Measurements from ENCODE around the gene CD44. TPM values are rescaled to one million over a fixed set of nuclear protein-coding genes. Genes with fewer than 3 reads are reported as not detected.

The CD44 gene
- polyA plus RNA-seq, 1 of the 3 experiments (the other 2 are of a cell fraction) = 457 TPM

GRCh38 chr11:35112846-35113105 is 26.2 kb upstream of the CD44 start:
- Histone ChIP-seq H3K4me3 (ENCODE audit: low read depth in 2 of 2, low read length in 1 of 2) (no peak overlapping the region), H3K4me2 (no peak overlapping the region), H3K27me3 (ENCODE audit: insufficient read depth) (no peaks in the 10 kb centered on the region), H3K9ac (no peak overlapping the region), H3K27ac (ENCODE audit: low read depth in 2 of 2, low read length in 1 of 2) (no peak overlapping the region), H4K20me1 (ENCODE audit: insufficient read depth) (no peaks in the 10 kb centered on the region), H3K9me3 (no peaks in the 10 kb centered on the region), H3K79me2 (ENCODE audit: insufficient read depth) (no peaks in the 10 kb centered on the region), H3K9me2 (no peaks in the 10 kb centered on the region), H2AFZ (ENCODE audit: low read depth) (no peak overlapping the region), H3K36me3 (replicated peaks in 1 of 2; ENCODE audit: control insufficient read depth in 1 of 2, insufficient read depth in 2 of 2, low read length in 1 of 2) (no peaks in the 10 kb centered on the region), H3F3A (replicated peaks; ENCODE audit: insufficient read depth) (peaks cover 6% of the 10 kb centered on the region), H3K4me1 (ENCODE audit: control insufficient read depth in 1 of 2, insufficient read depth in 2 of 2, low read depth in 1 of 2, low read length in 1 of 2) (peaks cover 4 to 19% of the 10 kb centered on the region in 2 experiments; a peak in 3 of 4 replicates)
- 100% methylated on average over 1 of the region's 1 CpG for WGBS (ENCODE audit: low lambda C conversion rate)
- no peak for TF ChIP-seq JUND (IDR thresholded peaks at IDR 0.05)
- TF ChIP-seq RFX5 (IDR thresholded peaks at IDR 0.05; ENCODE audit: low read length) = no peak
- no peak for TF ChIP-seq TEAD4 (IDR thresholded peaks at IDR 0.05; ENCODE audit: borderline replicate concordance, insufficient read depth)
- TF ChIP-seq, protein P1, sequence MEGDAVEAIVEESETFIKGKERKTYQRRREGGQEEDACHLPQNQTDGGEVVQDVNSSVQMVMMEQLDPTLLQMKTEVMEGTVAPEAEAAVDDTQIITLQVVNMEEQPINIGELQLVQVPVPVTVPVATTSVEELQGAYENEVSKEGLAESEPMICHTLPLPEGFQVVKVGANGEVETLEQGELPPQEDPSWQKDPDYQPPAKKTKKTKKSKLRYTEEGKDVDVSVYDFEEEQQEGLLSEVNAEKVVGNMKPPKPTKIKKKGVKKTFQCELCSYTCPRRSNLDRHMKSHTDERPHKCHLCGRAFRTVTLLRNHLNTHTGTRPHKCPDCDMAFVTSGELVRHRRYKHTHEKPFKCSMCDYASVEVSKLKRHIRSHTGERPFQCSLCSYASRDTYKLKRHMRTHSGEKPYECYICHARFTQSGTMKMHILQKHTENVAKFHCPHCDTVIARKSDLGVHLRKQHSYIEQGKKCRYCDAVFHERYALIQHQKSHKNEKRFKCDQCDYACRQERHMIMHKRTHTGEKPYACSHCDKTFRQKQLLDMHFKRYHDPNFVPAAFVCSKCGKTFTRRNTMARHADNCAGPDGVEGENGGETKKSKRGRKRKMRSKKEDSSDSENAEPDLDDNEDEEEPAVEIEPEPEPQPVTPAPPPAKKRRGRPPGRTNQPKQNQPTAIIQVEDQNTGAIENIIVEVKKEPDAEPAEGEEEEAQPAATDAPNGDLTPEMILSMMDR (IDR thresholded peaks at IDR 0.05) = no peak
- TF ChIP-seq NRF1 (IDR thresholded peaks at IDR 0.05; ENCODE audit: low read depth, low read length) = no peak
- no peak for TF ChIP-seq TCF12 (IDR thresholded peaks at IDR 0.05)
- POLR2A ChIA-PET = no interaction called here
- CTCF ChIA-PET = no interaction called here
- DNase-seq = no peak

DNA sequence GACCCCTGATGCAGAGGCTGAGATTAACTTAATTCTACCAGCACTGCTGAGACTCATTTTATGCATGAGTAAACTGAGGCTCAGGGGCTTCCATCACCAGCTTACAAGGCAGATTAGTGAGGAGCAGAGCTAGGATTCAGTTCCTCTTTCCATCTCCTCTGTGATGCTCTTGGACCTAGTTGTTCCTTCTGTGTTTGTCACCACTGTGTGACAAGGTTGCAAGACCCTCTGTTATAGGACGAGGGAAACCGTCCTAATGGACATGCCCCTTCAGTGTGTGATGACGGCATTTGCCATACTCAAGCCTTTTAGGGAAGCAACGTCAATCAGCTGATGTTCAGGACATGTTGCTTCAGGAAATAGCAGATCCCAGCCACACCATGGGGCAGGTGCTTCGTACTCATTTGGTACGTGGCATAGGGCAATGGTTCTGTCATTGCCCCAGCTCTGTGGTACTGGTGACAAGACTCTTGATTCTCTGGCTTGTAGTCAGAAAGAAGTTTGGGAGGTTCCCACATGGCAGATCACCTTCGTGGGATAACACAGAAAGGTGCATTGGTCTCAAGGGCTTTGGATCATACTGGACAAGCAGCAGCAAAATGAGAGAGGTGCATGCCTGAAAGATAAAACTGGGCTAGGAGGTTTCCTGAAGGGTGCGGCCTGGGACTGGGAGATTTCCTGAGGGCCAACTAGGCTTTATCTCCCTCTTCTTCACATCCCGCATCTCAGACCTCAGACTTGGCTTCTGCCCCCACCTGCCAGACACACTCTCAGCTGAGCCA is 23.9 kb upstream of the CD44 start:
- Histone ChIP-seq H3K9me2 (no peaks in the 10 kb centered on the region), H3K4me1 (ENCODE audit: control insufficient read depth in 1 of 2, insufficient read depth in 2 of 2, low read depth in 1 of 2, low read length in 1 of 2) (peaks cover 4 to 19% of the 10 kb centered on the region in 2 experiments; a peak in 3 of 4 replicates), H3K4me3 (ENCODE audit: low read depth in 2 of 2, low read length in 1 of 2) (no peak overlapping the region), H3K9me3 (no peaks in the 10 kb centered on the region), H3K36me3 (replicated peaks in 1 of 2; ENCODE audit: control insufficient read depth in 1 of 2, insufficient read depth in 2 of 2, low read length in 1 of 2) (no peaks in the 10 kb centered on the region), H3F3A (replicated peaks; ENCODE audit: insufficient read depth) (peaks cover 6% of the 10 kb centered on the region), H3K27ac (ENCODE audit: low read depth in 2 of 2, low read length in 1 of 2) (no peak overlapping the region), H4K20me1 (ENCODE audit: insufficient read depth) (no peaks in the 10 kb centered on the region), H3K79me2 (ENCODE audit: insufficient read depth) (no peaks in the 10 kb centered on the region), H3K4me2 (no peak overlapping the region), H3K27me3 (ENCODE audit: insufficient read depth) (no peaks in the 10 kb centered on the region; the same call in 1 of the 2 replicates), H2AFZ (ENCODE audit: low read depth) (no peak overlapping the region), H3K9ac (no peak overlapping the region)
- ChIA-PET CTCF (no interaction called here), POLR2A (no interaction called here)
- TF ChIP-seq TCF12 (IDR thresholded peaks at IDR 0.05) (no peak), RCOR1 (IDR thresholded peaks at IDR 0.05; ENCODE audit: low read length) (no peak), NFIC (IDR thresholded peaks at IDR 0.05; ENCODE audit: borderline replicate concordance) (no peak), RAD21 (IDR thresholded peaks at IDR 0.05; ENCODE audit: low read length) (no peak)
- no peak for DNase-seq
- WGBS (ENCODE audit: low lambda C conversion rate) = 90% methylated on average over 7 of the region's 9 CpGs

DNA sequence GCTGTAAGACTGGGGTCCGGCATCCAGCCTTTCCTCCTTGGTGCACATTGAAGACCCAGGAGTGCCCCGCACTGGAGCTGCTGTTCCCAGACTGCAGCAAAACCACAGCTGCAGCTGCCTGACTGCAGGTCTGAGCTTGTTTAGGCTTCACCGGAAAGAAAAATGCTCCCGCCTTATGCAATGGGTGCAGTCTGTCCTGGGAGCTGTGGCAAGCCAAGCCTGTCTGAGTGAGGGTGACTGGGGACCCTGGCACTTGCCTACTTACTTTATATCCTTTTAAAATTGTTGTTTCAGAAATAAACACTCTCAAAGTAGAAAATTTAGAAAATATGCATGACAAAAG is 23.3 kb upstream of the CD44 start:
- H4K20me1 ChIP-seq (ENCODE audit: insufficient read depth) = no peaks in the 10 kb centered on the region
- ChIA-PET POLR2A (no interaction called here), CTCF (no interaction called here)
- TF ChIP-seq SMC3 (IDR thresholded peaks at IDR 0.05; ENCODE audit: low read depth, low read length) (no peak), TEAD4 (IDR thresholded peaks at IDR 0.05; ENCODE audit: borderline replicate concordance, insufficient read depth) (no peak), FOSL2 (IDR thresholded peaks at IDR 0.05; ENCODE audit: borderline replicate concordance, low read depth) (no peak), FOXM1 (IDR thresholded peaks at IDR 0.05; ENCODE audit: low read depth) (no peak), EP300 (IDR thresholded peaks at IDR 0.05; ENCODE audit: borderline replicate concordance in 1 of 2, low read depth in 1 of 2, low read length in 1 of 2) (no peak), GABPA (IDR thresholded peaks at IDR 0.05; ENCODE audit: low read depth) (no peak), SIN3A (IDR thresholded peaks at IDR 0.05; ENCODE audit: borderline replicate concordance, low read depth, low read length) (no peak), FOXJ3 (CRISPR knock-in tag; IDR thresholded peaks at IDR 0.05) (no peak), NFIC (IDR thresholded peaks at IDR 0.05; ENCODE audit: borderline replicate concordance) (no peak), RFX5 (IDR thresholded peaks at IDR 0.05; ENCODE audit: low read length) (no peak)
- TF ChIP-seq, protein P2, sequence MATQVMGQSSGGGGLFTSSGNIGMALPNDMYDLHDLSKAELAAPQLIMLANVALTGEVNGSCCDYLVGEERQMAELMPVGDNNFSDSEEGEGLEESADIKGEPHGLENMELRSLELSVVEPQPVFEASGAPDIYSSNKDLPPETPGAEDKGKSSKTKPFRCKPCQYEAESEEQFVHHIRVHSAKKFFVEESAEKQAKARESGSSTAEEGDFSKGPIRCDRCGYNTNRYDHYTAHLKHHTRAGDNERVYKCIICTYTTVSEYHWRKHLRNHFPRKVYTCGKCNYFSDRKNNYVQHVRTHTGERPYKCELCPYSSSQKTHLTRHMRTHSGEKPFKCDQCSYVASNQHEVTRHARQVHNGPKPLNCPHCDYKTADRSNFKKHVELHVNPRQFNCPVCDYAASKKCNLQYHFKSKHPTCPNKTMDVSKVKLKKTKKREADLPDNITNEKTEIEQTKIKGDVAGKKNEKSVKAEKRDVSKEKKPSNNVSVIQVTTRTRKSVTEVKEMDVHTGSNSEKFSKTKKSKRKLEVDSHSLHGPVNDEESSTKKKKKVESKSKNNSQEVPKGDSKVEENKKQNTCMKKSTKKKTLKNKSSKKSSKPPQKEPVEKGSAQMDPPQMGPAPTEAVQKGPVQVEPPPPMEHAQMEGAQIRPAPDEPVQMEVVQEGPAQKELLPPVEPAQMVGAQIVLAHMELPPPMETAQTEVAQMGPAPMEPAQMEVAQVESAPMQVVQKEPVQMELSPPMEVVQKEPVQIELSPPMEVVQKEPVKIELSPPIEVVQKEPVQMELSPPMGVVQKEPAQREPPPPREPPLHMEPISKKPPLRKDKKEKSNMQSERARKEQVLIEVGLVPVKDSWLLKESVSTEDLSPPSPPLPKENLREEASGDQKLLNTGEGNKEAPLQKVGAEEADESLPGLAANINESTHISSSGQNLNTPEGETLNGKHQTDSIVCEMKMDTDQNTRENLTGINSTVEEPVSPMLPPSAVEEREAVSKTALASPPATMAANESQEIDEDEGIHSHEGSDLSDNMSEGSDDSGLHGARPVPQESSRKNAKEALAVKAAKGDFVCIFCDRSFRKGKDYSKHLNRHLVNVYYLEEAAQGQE (IDR thresholded peaks at IDR 0.05; ENCODE audit: low read depth, low read length) = no peak
- no peak overlapping the region for H3K9ac ChIP-seq
- WGBS (ENCODE audit: low lambda C conversion rate) = 100% methylated on average over 3 of the region's 4 CpGs
- peaks cover 6% of the 10 kb centered on the region for H3F3A ChIP-seq (replicated peaks; ENCODE audit: insufficient read depth)
- H3K9me2 ChIP-seq = no peaks in the 10 kb centered on the region
- H3K36me3 ChIP-seq (replicated peaks in 1 of 2; ENCODE audit: control insufficient read depth in 1 of 2, insufficient read depth in 2 of 2, low read length in 1 of 2) = no peaks in the 10 kb centered on the region
- H3K4me3 ChIP-seq (ENCODE audit: low read depth in 2 of 2, low read length in 1 of 2) = no peak overlapping the region
- no peaks in the 10 kb centered on the region; the same call in 1 of the 2 replicates for H3K27me3 ChIP-seq (ENCODE audit: insufficient read depth)
- DNase-seq = no peak
- H2AFZ ChIP-seq (ENCODE audit: low read depth) = no peak overlapping the region
- H3K4me2 ChIP-seq = no peak overlapping the region
- peaks cover 4 to 16% of the 10 kb centered on the region in 2 experiments; a peak in 3 of 4 replicates for H3K4me1 ChIP-seq (ENCODE audit: control insufficient read depth in 1 of 2, insufficient read depth in 2 of 2, low read depth in 1 of 2, low read length in 1 of 2)
- no peak overlapping the region for H3K27ac ChIP-seq (ENCODE audit: low read depth in 2 of 2, low read length in 1 of 2)
- no peaks in the 10 kb centered on the region for H3K79me2 ChIP-seq (ENCODE audit: insufficient read depth)
- no peaks in the 10 kb centered on the region for H3K9me3 ChIP-seq
